Keratinocyte (primary cell): ENCODE data around the gene AKR1C1. TPM values are rescaled to one million over a fixed set of nuclear protein-coding genes. Genes with fewer than 3 reads are reported as not detected.

Experiments
- DNase-seq: peaks from one replicate; pipeline ENCODE4 v3.0.0-alpha.2; 2011; ENCODE audit warnings: low read depth, missing footprints, low spot score
- FAIRE-seq: peaks from 2 replicates; lab custom pipeline; 2011; peaks lifted over from hg19 to GRCh38; lab: Jason Lieb, UNC
- H2AFZ ChIP-seq: 2 replicates; pipeline ENCODE4 v1.6.0; 2012; ENCODE audit warnings: low read length, control low read depth, inconsistent platforms; ENCODE audit not compliant: control insufficient read depth
- H3K27ac ChIP-seq: 2 replicates; pipeline ENCODE4 v1.5.1; 2011; ENCODE audit warnings: low read length; ENCODE audit not compliant: control insufficient read depth, insufficient read depth
- H3K27me3 ChIP-seq: 3 replicates; pipeline ENCODE4 v1.6.0; 2011; ENCODE audit warnings: low read length; ENCODE audit not compliant: control insufficient read depth, insufficient read depth; ENCODE audit errors: extremely low read depth
- H3K36me3 ChIP-seq, 2 experiments: 2 replicates in 1 of 2; 3 replicates in 1 of 2; pipeline ENCODE4 v1.5.1; 2011; ENCODE audit warnings: low read length in 2 of 2, mild to moderate bottlenecking in 1 of 2; ENCODE audit not compliant: control insufficient read depth in 2 of 2, insufficient read depth in 2 of 2; ENCODE audit errors: extremely low read depth in 1 of 2
- H3K4me1 ChIP-seq: 3 replicates; pipeline ENCODE4 v1.5.1; 2011; ENCODE audit warnings: low read length; ENCODE audit not compliant: control insufficient read depth, insufficient read depth; ENCODE audit errors: extremely low read depth
- H3K4me2 ChIP-seq: 3 replicates; pipeline ENCODE4 v1.6.0; 2011; ENCODE audit warnings: low read depth, low read length; ENCODE audit not compliant: control insufficient read depth, insufficient read depth; ENCODE audit errors: extremely low read depth
- H3K4me3 ChIP-seq, 3 experiments: fragments of 200-600 bp in 1 of 3; sonication (generic) in 1 of 3; 2 replicates in 2 of 3; 3 replicates in 1 of 3; pipeline ENCODE4 v1.5.1; 2011 to 2016; ENCODE audit warnings: low read length in 3 of 3, mild to moderate bottlenecking in 3 of 3, control low read depth in 2 of 3, inconsistent platforms in 1 of 3, low read depth in 1 of 3, mixed read lengths in 1 of 3, mixed run types in 1 of 3, moderate library complexity in 1 of 3; ENCODE audit not compliant: control insufficient read depth in 2 of 3, insufficient read depth in 2 of 3; ENCODE audit errors: extremely low read depth in 1 of 3
- H3K79me2 ChIP-seq: 2 replicates; pipeline ENCODE4 v1.6.0; 2012; ENCODE audit warnings: low read length; ENCODE audit not compliant: control insufficient read depth, insufficient read depth
- H3K9ac ChIP-seq: 3 replicates; pipeline ENCODE4 v1.6.0; 2011; ENCODE audit warnings: low read length; ENCODE audit not compliant: control insufficient read depth, insufficient read depth; ENCODE audit errors: extremely low read depth
- H3K9me1 ChIP-seq: 3 replicates; pipeline ENCODE4 v1.6.0; 2011; ENCODE audit warnings: low read length; ENCODE audit not compliant: control insufficient read depth, insufficient read depth; ENCODE audit errors: extremely low read depth
- H3K9me3 ChIP-seq: 2 replicates; pipeline ENCODE4 v1.5.1; 2012; ENCODE audit warnings: low read depth, low read length; ENCODE audit not compliant: control insufficient read depth
- H4K20me1 ChIP-seq: 3 replicates; pipeline ENCODE4 v1.6.0; 2011; ENCODE audit warnings: low read length; ENCODE audit not compliant: control insufficient read depth, insufficient read depth; ENCODE audit errors: extremely low read depth
- CTCF ChIP-seq, 3 experiments: IDR thresholded peaks in 1 of 3; conservative IDR thresholded peaks in 1 of 3; optimal IDR thresholded peaks in 1 of 3; 2 replicates in 2 of 3; 3 replicates in 1 of 3; pipeline versions ENCODE3 to v1.5.1; 2011; ENCODE audit warnings: low read length in 3 of 3, mild to moderate bottlenecking in 3 of 3, moderate library complexity in 2 of 3, control low read depth in 1 of 3, inconsistent platforms in 1 of 3; ENCODE audit not compliant: insufficient read depth in 2 of 3; ENCODE audit errors: extremely low read depth in 1 of 3
- EZH2 ChIP-seq: IDR thresholded peaks from one replicate; pipeline ENCODE4 v1.6.1; 2012; ENCODE audit warnings: inconsistent platforms, mild to moderate bottlenecking, low read length, moderate library complexity
- dilution Hi-C: fragments of 300-500 bp; cut with MboI; formaldehyde crosslinking; loops from one replicate; pipeline ENCODE4 v1.7.0; 2020; ENCODE audit warnings: low sequenced_read_pairs; ENCODE audit not compliant: extremely low pct_ligation_motif_present
- polyA plus RNA-seq, 5 experiments: library from polyadenylated mRNA; depleted of rRNA in 3 of 5; stranded (reverse) in 3 of 5; stranded (forward) in 1 of 5; unstranded in 1 of 5; fragments of >200 nt; gene quantifications; 1 replicate in 1 of 5; 2 replicates in 3 of 5; 3 replicates in 1 of 5; pipeline versions ENCODE4 v1.2.1 to v1.2.3, GENCODE V29; 2011 to 2012; ENCODE audit warnings: missing spikeins in 2 of 5, low read depth in 1 of 5, low replicate concordance in 1 of 5

The AKR1C1 gene
- polyA plus RNA-seq, 1 donor (not counting 4 experiments of a cell fraction or from before 2014, with no cell fraction given) = 28.1 TPM

- no peak overlapping the region for H3K27ac ChIP-seq
- H2AFZ ChIP-seq = no peak overlapping the region
- TF ChIP-seq CTCF (optimal IDR thresholded peaks at IDR 0.05 in 1 of 3, IDR thresholded peaks at IDR 0.05 in 1 of 3, conservative IDR thresholded peaks at IDR 0.05 in 1 of 3; ENCODE audit: extremely low read depth in 1 of 3, insufficient read depth in 2 of 3, low read length in 3 of 3) = no peak
- TF ChIP-seq EZH2 = no peak
- H3K9me3 ChIP-seq = no peaks in the 10 kb centered on the region
- dilution Hi-C loops = no loop called here
- FAIRE-seq (no peak), DNase-seq (no peak)
- no peak overlapping the region for H3K4me3 ChIP-seq
- H3K9ac ChIP-seq = no peak overlapping the region
- H4K20me1 ChIP-seq = no peaks in the 10 kb centered on the region
- H3K79me2 ChIP-seq = no peaks in the 10 kb centered on the region
- no peak overlapping the region for H3K4me2 ChIP-seq
- peaks cover 60% of the 10 kb centered on the region for H3K4me1 ChIP-seq
- no peaks in the 10 kb centered on the region for H3K36me3 ChIP-seq
- no peaks in the 10 kb centered on the region for H3K27me3 ChIP-seq
- no peaks in the 10 kb centered on the region for H3K9me1 ChIP-seq
Observed at GRCh38 chr10:4943821-4944220, 19.4 kb upstream of the AKR1C1 start.

- Histone ChIP-seq H3K4me3 (no peak overlapping the region), H3K9ac (no peak overlapping the region), H3K9me3 (no peaks in the 10 kb centered on the region), H3K27ac (no peak overlapping the region), H4K20me1 (no peaks in the 10 kb centered on the region), H3K4me2 (no peak overlapping the region), H3K27me3 (no peaks in the 10 kb centered on the region), H3K9me1 (no peaks in the 10 kb centered on the region), H3K79me2 (no peaks in the 10 kb centered on the region), H3K4me1 (peaks cover 51% of the 10 kb centered on the region), H3K36me3 (no peaks in the 10 kb centered on the region), H2AFZ (no peak overlapping the region)
- DNase-seq (no peak), FAIRE-seq (no peak)
- TF ChIP-seq EZH2 (no peak), CTCF (optimal IDR thresholded peaks at IDR 0.05 in 1 of 3, IDR thresholded peaks at IDR 0.05 in 1 of 3, conservative IDR thresholded peaks at IDR 0.05 in 1 of 3; ENCODE audit: extremely low read depth in 1 of 3, insufficient read depth in 2 of 3, low read length in 3 of 3) (no peak)
- dilution Hi-C loops = no loop called here
Observed at GRCh38 chr10:4944841-4945240, 18.4 kb upstream of the AKR1C1 start.
